Liver (tissue), 3 donors: Measurements from ENCODE around the gene GDPD5.

Experiments
- CTCF ChIP-seq: fragments of 150-350 bp; IDR thresholded peaks from 2 replicates; pipeline ENCODE4 v1.5.1; 2017; ENCODE audit warnings: improper control_type of control experiment, low read depth, low read length; ENCODE audit not compliant: missing input control
- EGR1 ChIP-seq, 2 donors: IDR thresholded peaks; 2 replicates each; pipeline ENCODE4 v1.6.1; 2016 to 2018; ENCODE audit warnings: antibody characterized with exemption in 2 of 2, low read depth in 2 of 2
- FOXA1 ChIP-seq: IDR thresholded peaks from 2 replicates; pipeline ENCODE4 v1.6.1; 2016; ENCODE audit warnings: antibody characterized with exemption
- GABPA ChIP-seq, 2 donors: IDR thresholded peaks in 1 of 2; conservative IDR thresholded peaks in 1 of 2; 2 replicates each; pipeline ENCODE4 v1.6.1; 2016; ENCODE audit warnings: antibody characterized with exemption in 2 of 2, mild to moderate bottlenecking in 1 of 2, moderate library complexity in 1 of 2
- JUND ChIP-seq, 2 donors: IDR thresholded peaks; 2 replicates each; pipeline ENCODE4 v1.6.1; 2016; ENCODE audit warnings: antibody characterized with exemption in 2 of 2
- MAX ChIP-seq: IDR thresholded peaks from 2 replicates; pipeline ENCODE4 v1.6.1; 2016; ENCODE audit warnings: antibody characterized with exemption
- RAD21 ChIP-seq, 2 donors: IDR thresholded peaks; 2 replicates each; pipeline ENCODE4 v1.6.1; 2016; ENCODE audit warnings: antibody characterized with exemption in 2 of 2, mild to moderate bottlenecking in 2 of 2
- RXRA ChIP-seq, 2 donors: IDR thresholded peaks; 2 replicates each; pipeline ENCODE4 v1.6.1; 2017 to 2018; ENCODE audit warnings: antibody characterized with exemption in 2 of 2, mild to moderate bottlenecking in 1 of 2
- TAF1 ChIP-seq: conservative IDR thresholded peaks from 2 replicates; pipeline ENCODE4 v1.6.1; 2016; ENCODE audit warnings: antibody characterized with exemption, mild to moderate bottlenecking
- YY1 ChIP-seq: IDR thresholded peaks from 2 replicates; pipeline ENCODE4 v1.6.1; 2016; ENCODE audit warnings: antibody characterized with exemption, mild to moderate bottlenecking
- ZBTB33 ChIP-seq: IDR thresholded peaks from 2 replicates; pipeline ENCODE4 v1.6.1; 2016; ENCODE audit warnings: antibody characterized with exemption
- donor health status: healthy.
- donor health status: healthy.

- TF ChIP-seq TAF1 = no peak
- no peak for TF ChIP-seq RAD21 (IDR thresholded peaks at IDR 0.05)
- no peak for TF ChIP-seq CTCF
- TF ChIP-seq MAX = no peak
- TF ChIP-seq YY1 = no peak
- TF ChIP-seq GABPA (IDR thresholded peaks at IDR 0.05 in 1 of 2, conservative IDR thresholded peaks at IDR 0.05 in 1 of 2) = no peak
- TF ChIP-seq EGR1 (IDR thresholded peaks at IDR 0.05; ENCODE audit: low read depth in 2 of 2) = no peak
- no peak for TF ChIP-seq ZBTB33
- no peak for TF ChIP-seq JUND (IDR thresholded peaks at IDR 0.05)
- no peak for TF ChIP-seq FOXA1
- no peak for TF ChIP-seq RXRA (IDR thresholded peaks at IDR 0.05)
Measured at GRCh38 chr11:75437966-75438659, 87.6 kb downstream of the GDPD5 start.
